HG03520 (cell line): ENCODE measurements around the gene TP53BP2.

ENCODE experiments used
- ATAC-seq: cut with Tn5 transposase; IDR thresholded peaks from one replicate; pipeline ENCODE4 v1.9.1; 2021; ENCODE audit warnings: mild to moderate bottlenecking, moderate library complexity; ENCODE audit not compliant: unreplicated experiment

The TP53BP2 gene

GRCh38 chr1:223770621-223771315 is 75.0 kb downstream of the TP53BP2 start:
- no peak for ATAC-seq

- no peak for ATAC-seq
Observed at GRCh38 chr1:223765719-223766340, 79.9 kb downstream of the TP53BP2 start.

- no peak for ATAC-seq
Observed at GRCh38 chr1:223765036-223765718, 80.6 kb downstream of the TP53BP2 start.

- no peak for ATAC-seq
Observed at GRCh38 chr1:223763881-223764280, 81.9 kb downstream of the TP53BP2 start.

GRCh38 chr1:223763251-223763650 is 82.5 kb downstream of the TP53BP2 start:
- no peak for ATAC-seq

GRCh38 chr1:223761411-223761810 is 84.3 kb downstream of the TP53BP2 start:
- ATAC-seq = no peak

GRCh38 chr1:223760833-223761232 is 84.9 kb downstream of the TP53BP2 start:
- no peak for ATAC-seq

GRCh38 chr1:223759273-223759672 is 86.5 kb downstream of the TP53BP2 start:
- no peak for ATAC-seq

GRCh38 chr1:223758734-223759133 is 87.0 kb downstream of the TP53BP2 start:
- no peak for ATAC-seq

GRCh38 chr1:223756806-223757700 is 88.7 kb downstream of the TP53BP2 start:
- no peak for ATAC-seq

- no peak for ATAC-seq
Observed at GRCh38 chr1:223755992-223756775, 89.6 kb downstream of the TP53BP2 start.

- ATAC-seq = no peak
Observed at GRCh38 chr1:223755432-223755792, 90.3 kb downstream of the TP53BP2 start.

GRCh38 chr1:223754681-223755431 is 90.9 kb downstream of the TP53BP2 start:
- ATAC-seq = no peak

GRCh38 chr1:223752721-223753515 is 92.8 kb downstream of the TP53BP2 start:
- ATAC-seq = no peak

- ATAC-seq = no peak
Observed at GRCh38 chr1:223751696-223752095, 94.1 kb downstream of the TP53BP2 start.

- ATAC-seq = no peak
Observed at GRCh38 chr1:223750730-223751570, 94.8 kb downstream of the TP53BP2 start.

GRCh38 chr1:223748773-223749733 is 96.7 kb downstream of the TP53BP2 start:
- ATAC-seq = peak; percentile 51
